AG08395 (cell line): Measurements from ENCODE around the gene ZNF471.

Experiments used
- DNase-seq: peaks from one replicate; pipeline ENCODE4 v3.0.0; 2012; ENCODE audit warnings: mixed read lengths, low spot score

ZNF471 gene

DNA sequence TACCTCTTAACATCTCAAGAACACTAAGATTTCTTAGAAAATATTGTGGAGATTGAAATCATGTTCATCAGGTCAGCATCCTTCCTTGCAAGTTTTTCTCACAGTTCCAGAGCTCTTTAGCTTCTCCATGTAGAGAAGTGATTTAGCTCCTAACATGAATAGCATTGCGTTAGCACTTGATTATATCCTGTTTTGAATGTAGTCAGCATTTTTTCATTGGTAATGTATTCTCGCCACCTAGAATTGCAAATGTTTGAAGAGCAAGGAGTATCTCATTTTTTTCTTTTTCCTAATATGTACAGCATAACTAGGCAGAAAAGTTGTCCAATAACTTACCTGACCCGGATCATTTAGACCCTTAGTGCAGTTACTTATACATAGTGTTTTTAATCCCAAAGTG, 66.3 kb downstream of the ZNF471 start:
- no peak for DNase-seq

DNA sequence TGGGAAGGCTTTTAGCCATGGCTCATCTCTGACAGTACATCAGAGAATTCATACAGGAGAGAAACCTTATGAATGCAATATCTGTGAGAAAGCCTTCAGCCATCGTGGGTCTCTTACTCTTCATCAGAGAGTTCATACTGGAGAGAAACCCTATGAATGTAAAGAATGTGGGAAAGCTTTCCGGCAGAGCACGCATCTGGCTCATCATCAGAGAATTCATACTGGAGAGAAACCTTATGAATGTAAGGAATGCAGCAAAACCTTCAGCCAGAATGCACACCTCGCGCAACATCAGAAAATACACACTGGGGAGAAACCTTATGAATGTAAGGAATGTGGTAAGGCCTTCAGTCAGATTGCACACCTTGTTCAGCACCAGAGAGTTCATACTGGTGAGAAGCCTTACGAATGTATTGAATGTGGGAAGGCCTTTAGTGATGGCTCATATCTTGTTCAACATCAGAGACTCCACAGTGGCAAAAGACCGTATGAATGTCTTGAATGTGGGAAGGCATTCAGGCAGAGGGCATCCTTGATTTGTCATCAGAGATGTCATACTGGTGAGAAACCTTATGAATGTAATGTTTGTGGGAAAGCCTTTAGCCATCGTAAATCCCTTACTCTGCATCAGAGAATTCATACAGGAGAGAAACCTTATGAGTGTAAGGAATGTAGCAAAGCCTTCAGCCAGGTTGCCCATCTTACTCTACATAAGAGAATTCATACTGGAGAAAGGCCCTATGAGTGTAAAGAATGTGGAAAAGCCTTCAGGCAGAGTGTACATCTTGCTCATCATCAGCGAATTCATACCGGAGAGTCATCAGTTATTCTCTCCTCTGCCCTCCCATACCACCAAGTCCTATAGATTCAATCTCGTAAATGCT, 70.3 kb downstream of the ZNF471 start:
- DNase-seq: no peak
